HG03432 (cell line): ENCODE data around the gene PRRX2.

Source experiments
- ATAC-seq: cut with Tn5 transposase; IDR thresholded peaks from one replicate; pipeline ENCODE4 v1.9.1; 2021; ENCODE audit warnings: mild to moderate bottlenecking, moderate library complexity; ENCODE audit not compliant: unreplicated experiment

Gene PRRX2

GRCh38 chr9:129676975-129677374 is 11.5 kb downstream of the PRRX2 start:
- no peak for ATAC-seq

- no peak for ATAC-seq
These were observed 12.0 kb downstream of the PRRX2 start for GRCh38 chr9:129677456-129677855.

- ATAC-seq = no peak
These were observed 13.4 kb downstream of the PRRX2 start for GRCh38 chr9:129678844-129679243.

- no peak for ATAC-seq
These were observed 14.1 kb downstream of the PRRX2 start for GRCh38 chr9:129679537-129679936.

GRCh38 chr9:129681924-129682323 is 16.5 kb downstream of the PRRX2 start:
- ATAC-seq = no peak

GRCh38 chr9:129682381-129682780 is 16.9 kb downstream of the PRRX2 start:
- ATAC-seq = no peak

- ATAC-seq = no peak
These were observed 19.9 kb downstream of the PRRX2 start for GRCh38 chr9:129685220-129685932.

GRCh38 chr9:129685933-129686259 is 20.4 kb downstream of the PRRX2 start:
- ATAC-seq = no peak

- no peak for ATAC-seq
These were observed 21.3 kb downstream of the PRRX2 start for GRCh38 chr9:129686736-129687135.

GRCh38 chr9:129687391-129687790 is 21.9 kb downstream of the PRRX2 start:
- ATAC-seq = no peak

- no peak for ATAC-seq
These were observed 23.0 kb downstream of the PRRX2 start for GRCh38 chr9:129688285-129689043.

GRCh38 chr9:129692534-129692933 is 27.1 kb downstream of the PRRX2 start:
- ATAC-seq = no peak

GRCh38 chr9:129693741-129694140 is 28.3 kb downstream of the PRRX2 start:
- ATAC-seq = no peak

GRCh38 chr9:129694243-129694646 is 28.8 kb downstream of the PRRX2 start:
- ATAC-seq = no peak

- ATAC-seq = no peak
These were observed 30.4 kb downstream of the PRRX2 start for GRCh38 chr9:129695870-129696269.

GRCh38 chr9:129696944-129697655 is 31.7 kb downstream of the PRRX2 start:
- ATAC-seq = no peak

GRCh38 chr9:129697656-129698253 is 32.3 kb downstream of the PRRX2 start:
- no peak for ATAC-seq

- ATAC-seq = no peak
These were observed 32.9 kb downstream of the PRRX2 start for GRCh38 chr9:129698254-129698757.

- no peak for ATAC-seq
These were observed 35.6 kb downstream of the PRRX2 start for GRCh38 chr9:129701054-129701453.

- no peak for ATAC-seq
These were observed 36.1 kb downstream of the PRRX2 start for GRCh38 chr9:129701549-129701948.
